CD8-positive, alpha-beta memory T cell (primary cell): ENCODE data around the gene RNGTT. TPM values are rescaled to one million over a fixed set of nuclear protein-coding genes. Genes with fewer than 3 reads are reported as not detected.

Source experiments
- CTCF ChIA-PET: fragments of 350-600 bp; sonication (Branson Sonifier 250); formaldehyde crosslinking; loops from one replicate; lab custom pipeline; 2021; ENCODE audit warnings: antibody characterized with exemption; lab: Charles Lee
- POLR2A ChIA-PET: fragments of 350-600 bp; sonication (Branson Sonifier 250); formaldehyde crosslinking; loops from one replicate; lab custom pipeline; 2021; ENCODE audit warnings: antibody characterized with exemption; lab: Charles Lee
- DNase-seq, 5 donors: peaks; one replicate each; pipeline versions ENCODE4 v3.0.0 to v3.0.0-alpha.2; 2020 to 2022; ENCODE audit warnings: mixed read lengths in 1 of 5
- H3K27ac ChIP-seq: one replicate; pipeline ENCODE4 v1.7.0; 2013; ENCODE audit warnings: low read depth, mild to moderate bottlenecking, low read length, moderate library complexity
- H3K27me3 ChIP-seq: 2 replicates; pipeline ENCODE4 v1.7.0; 2013; ENCODE audit warnings: low read length, mild to moderate bottlenecking; ENCODE audit not compliant: insufficient read depth, poor library complexity, severe bottlenecking
- H3K36me3 ChIP-seq: 2 replicates; pipeline ENCODE4 v1.7.0; 2013; ENCODE audit warnings: mild to moderate bottlenecking, low read length, moderate library complexity; ENCODE audit not compliant: insufficient read depth
- H3K4me1 ChIP-seq: 2 replicates; pipeline ENCODE4 v1.7.0; 2013; ENCODE audit warnings: mild to moderate bottlenecking, low read length, moderate library complexity; ENCODE audit not compliant: insufficient read depth
- H3K4me3 ChIP-seq: 2 replicates; pipeline ENCODE4 v1.7.0; 2013; ENCODE audit warnings: mild to moderate bottlenecking, low read length
- H3K9me3 ChIP-seq: 2 replicates; pipeline ENCODE4 v1.7.0; 2013; ENCODE audit warnings: mild to moderate bottlenecking, low read length
- H3K27ac Mint-ChIP-seq, 8 donors: one replicate each; pipeline ENCODE4 v1.8.0; 2020 to 2021; ENCODE audit warnings: mixed read lengths in 8 of 8, mild to moderate bottlenecking in 6 of 8, inconsistent platforms in 3 of 8, moderate library complexity in 3 of 8
- H3K27me3 Mint-ChIP-seq, 2 donors: one replicate each; pipeline ENCODE4 v1.8.0; 2020 to 2021; ENCODE audit warnings: mixed read lengths in 2 of 2, mild to moderate bottlenecking in 1 of 2, moderate library complexity in 1 of 2
- H3K36me3 Mint-ChIP-seq, 3 donors: one replicate each; pipeline ENCODE4 v1.8.0; 2020 to 2021; ENCODE audit warnings: mixed read lengths in 3 of 3, inconsistent platforms in 1 of 3, mild to moderate bottlenecking in 1 of 3
- H3K4me1 Mint-ChIP-seq, 3 donors: one replicate each; pipeline ENCODE4 v1.8.0; 2020 to 2021; ENCODE audit warnings: mixed read lengths in 3 of 3, inconsistent platforms in 1 of 3, mild to moderate bottlenecking in 1 of 3
- H3K4me3 Mint-ChIP-seq, 7 donors: one replicate each; pipeline ENCODE4 v1.8.0; 2020 to 2021; ENCODE audit warnings: mixed read lengths in 7 of 7, mild to moderate bottlenecking in 6 of 7, moderate library complexity in 4 of 7, inconsistent platforms in 2 of 7
- H3K9me3 Mint-ChIP-seq, 5 donors: one replicate each; pipeline ENCODE4 v1.8.0; 2020 to 2022; ENCODE audit warnings: mixed read lengths in 5 of 5, mild to moderate bottlenecking in 3 of 5, moderate library complexity in 2 of 5, inconsistent platforms in 1 of 5
- polyA plus RNA-seq: library from polyadenylated mRNA; unstranded; fragments of 300-500 nt; fragmentation: Illumina TruSeq; gene quantifications from one replicate; pipeline ENCODE4 v1.2.3, GENCODE V29; 2021
- total RNA-seq, 2 experiments: library from RNA; stranded (reverse); gene quantifications; one replicate each; pipeline ENCODE4 v1.2.3, GENCODE V29; 2021

RNGTT gene
- total and polyA plus RNA-seq, 3 experiments from 2014 or later = 16.0 to 22.3 (median 20.7) TPM

GRCh38 chr6:88574031-88574430, 389.4 kb downstream of the RNGTT start:
- Mint-ChIP-seq H3K4me3 (no peak overlapping the region), H3K27ac (no peak overlapping the region), H3K9me3 (peaks cover 0 to 14% (median 6%) of the 10 kb centered on the region in 5 donors), H3K4me1 (no peaks in the 10 kb centered on the region), H3K36me3 (peaks cover 0 to 6% (median under 1%) of the 10 kb centered on the region in 3 donors), H3K27me3 (peaks cover 0 to 4% of the 10 kb centered on the region in 2 donors)
- Histone ChIP-seq H3K27ac (no peak overlapping the region), H3K27me3 (no peaks in the 10 kb centered on the region), H3K36me3 (no peaks in the 10 kb centered on the region), H3K4me1 (no peaks in the 10 kb centered on the region), H3K9me3 (no peaks in the 10 kb centered on the region), H3K4me3 (no peak overlapping the region)
- POLR2A ChIA-PET = no interaction called here
- CTCF ChIA-PET = no interaction called here
- DNase-seq = no peak

DNA sequence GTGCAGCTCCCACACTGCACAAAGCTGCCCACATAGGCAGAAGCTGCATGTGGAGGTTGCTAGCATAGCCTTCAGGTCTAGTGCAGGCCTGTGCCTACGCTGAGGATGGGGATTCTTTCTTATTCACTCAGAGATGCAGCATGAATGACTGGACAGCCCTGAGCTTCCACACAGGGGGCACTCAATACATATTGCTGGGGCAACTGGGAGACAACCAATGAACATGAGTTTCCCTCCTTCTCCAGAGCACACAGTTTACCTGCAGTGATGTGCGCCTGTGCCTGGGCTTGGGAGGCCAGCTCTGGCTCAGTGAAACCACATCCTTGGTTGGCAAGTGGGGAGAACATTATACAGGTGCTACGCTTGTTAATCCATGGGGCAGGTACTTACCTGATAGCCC, 389.9 kb downstream of the RNGTT start:
- DNase-seq = no peak
- Histone ChIP-seq H3K36me3 (no peaks in the 10 kb centered on the region), H3K4me1 (no peaks in the 10 kb centered on the region), H3K9me3 (no peaks in the 10 kb centered on the region), H3K27me3 (no peaks in the 10 kb centered on the region), H3K4me3 (no peak overlapping the region), H3K27ac (no peak overlapping the region)
- ChIA-PET POLR2A (no interaction called here), CTCF (no interaction called here)
- Mint-ChIP-seq H3K9me3 (peaks cover 0 to 17% (median 9%) of the 10 kb centered on the region in 5 donors), H3K4me3 (no peak overlapping the region), H3K27ac (no peak overlapping the region), H3K4me1 (no peaks in the 10 kb centered on the region), H3K27me3 (peaks cover 0 to 4% of the 10 kb centered on the region in 2 donors), H3K36me3 (peaks cover 0 to 7% (median 1%) of the 10 kb centered on the region in 3 donors)

DNA sequence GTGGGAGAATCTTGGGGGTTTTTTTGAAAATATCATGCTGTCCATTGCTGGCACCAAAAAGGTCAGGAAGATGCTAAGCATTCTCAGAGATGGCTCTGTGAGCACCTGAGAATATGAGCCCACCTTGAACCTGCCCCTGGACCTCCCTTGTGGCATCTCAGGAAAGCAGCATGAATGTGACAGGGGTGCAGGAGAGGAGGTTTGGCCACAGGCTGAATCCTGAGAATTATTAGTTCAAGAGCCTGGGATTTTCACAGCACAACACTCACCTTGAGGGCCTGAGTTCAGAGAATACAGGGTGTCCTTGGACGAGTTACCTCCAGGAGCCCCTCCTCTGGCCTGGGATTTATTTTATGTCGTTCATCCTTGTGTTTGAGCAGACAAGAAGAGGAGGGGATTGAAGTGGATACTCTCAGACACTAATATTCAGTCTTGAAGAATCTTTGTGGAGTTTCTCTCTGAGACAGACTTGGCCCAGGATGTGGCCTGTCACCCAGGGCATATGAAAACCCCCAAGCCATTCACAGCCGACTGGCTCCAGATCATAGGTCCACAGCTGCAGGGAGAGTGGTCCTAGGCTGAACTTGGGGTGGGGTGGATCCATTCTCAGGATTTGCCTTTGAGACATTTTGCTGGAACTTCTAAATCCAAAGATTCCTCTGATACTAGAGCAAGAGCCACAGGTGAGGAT, 390.8 kb downstream of the RNGTT start:
- no peaks in the 10 kb centered on the region for H3K27me3 ChIP-seq
- ChIA-PET POLR2A (no interaction called here), CTCF (no interaction called here)
- Mint-ChIP-seq H3K36me3 (peaks cover 0 to 7% (median 1%) of the 10 kb centered on the region in 3 donors), H3K27ac (no peak overlapping the region), H3K4me3 (no peak overlapping the region), H3K9me3 (peaks cover 0 to 17% (median 9%) of the 10 kb centered on the region in 5 donors), H3K4me1 (no peaks in the 10 kb centered on the region), H3K27me3 (peaks cover 4 to 5% of the 10 kb centered on the region in 2 donors)
- DNase-seq = no peak
- no peaks in the 10 kb centered on the region for H3K36me3 ChIP-seq
- H3K27ac ChIP-seq = no peak overlapping the region
- H3K4me3 ChIP-seq = no peak overlapping the region
- H3K9me3 ChIP-seq = no peaks in the 10 kb centered on the region
- H3K4me1 ChIP-seq = no peaks in the 10 kb centered on the region

- POLR2A ChIA-PET = no interaction called here
- H3K27ac ChIP-seq = no peak overlapping the region
- no peak overlapping the region for H3K27ac Mint-ChIP-seq
- no peak for DNase-seq
- H3K36me3 Mint-ChIP-seq = peaks cover 0 to 7% (median 1%) of the 10 kb centered on the region in 3 donors
- H3K36me3 ChIP-seq = no peaks in the 10 kb centered on the region
- CTCF ChIA-PET = no interaction called here
- H3K27me3 Mint-ChIP-seq = peaks cover 6 to 10% of the 10 kb centered on the region in 2 donors
- H3K9me3 ChIP-seq = no peaks in the 10 kb centered on the region
- H3K9me3 Mint-ChIP-seq = peaks cover 0 to 17% (median 9%) of the 10 kb centered on the region in 5 donors
- no peaks in the 10 kb centered on the region for H3K4me1 ChIP-seq
- H3K4me3 ChIP-seq = no peak overlapping the region
- H3K4me1 Mint-ChIP-seq = no peaks in the 10 kb centered on the region
- no peaks in the 10 kb centered on the region for H3K27me3 ChIP-seq
- H3K4me3 Mint-ChIP-seq = no peak overlapping the region
Measured at GRCh38 chr6:88569959-88570358, 393.5 kb downstream of the RNGTT start.

GRCh38 chr6:88567696-88568095, 395.7 kb downstream of the RNGTT start:
- ChIA-PET POLR2A (no interaction called here), CTCF (no interaction called here)
- Histone ChIP-seq H3K9me3 (no peaks in the 10 kb centered on the region), H3K36me3 (no peaks in the 10 kb centered on the region), H3K27ac (no peak overlapping the region), H3K27me3 (no peaks in the 10 kb centered on the region), H3K4me3 (no peak overlapping the region), H3K4me1 (no peaks in the 10 kb centered on the region)
- peaks cover 0 to 7% (median 1%) of the 10 kb centered on the region in 3 donors for H3K36me3 Mint-ChIP-seq
- no peak overlapping the region for H3K27ac Mint-ChIP-seq
- peaks cover 0 to 17% (median 9%) of the 10 kb centered on the region in 5 donors for H3K9me3 Mint-ChIP-seq
- no peaks in the 10 kb centered on the region for H3K4me1 Mint-ChIP-seq
- H3K4me3 Mint-ChIP-seq = no peak overlapping the region
- DNase-seq = no peak
- H3K27me3 Mint-ChIP-seq = peaks cover 3 to 10% of the 10 kb centered on the region in 2 donors

- Mint-ChIP-seq H3K27ac (no peak overlapping the region), H3K4me3 (no peak overlapping the region), H3K9me3 (peaks cover 0 to 17% (median 9%) of the 10 kb centered on the region in 5 donors), H3K36me3 (peaks cover 0 to 7% (median 1%) of the 10 kb centered on the region in 3 donors), H3K27me3 (peaks cover 3 to 10% of the 10 kb centered on the region in 2 donors), H3K4me1 (no peaks in the 10 kb centered on the region)
- Histone ChIP-seq H3K9me3 (no peaks in the 10 kb centered on the region), H3K4me3 (no peak overlapping the region), H3K4me1 (no peaks in the 10 kb centered on the region), H3K27ac (no peak overlapping the region), H3K36me3 (no peaks in the 10 kb centered on the region), H3K27me3 (no peaks in the 10 kb centered on the region)
- ChIA-PET POLR2A (no interaction called here), CTCF (no interaction called here)
- DNase-seq = no peak
Measured at GRCh38 chr6:88566746-88567534, 396.5 kb downstream of the RNGTT start.

- CTCF ChIA-PET = no interaction called here
- Histone ChIP-seq H3K27ac (no peak overlapping the region), H3K4me1 (no peaks in the 10 kb centered on the region), H3K36me3 (no peaks in the 10 kb centered on the region), H3K4me3 (no peak overlapping the region), H3K27me3 (no peaks in the 10 kb centered on the region), H3K9me3 (no peaks in the 10 kb centered on the region)
- Mint-ChIP-seq H3K36me3 (peaks cover 0 to 7% (median 1%) of the 10 kb centered on the region in 3 donors), H3K27me3 (peaks cover 3 to 10% of the 10 kb centered on the region in 2 donors), H3K9me3 (peaks cover 0 to 13% (median 6%) of the 10 kb centered on the region in 5 donors), H3K4me1 (no peaks in the 10 kb centered on the region), H3K27ac (no peak overlapping the region), H3K4me3 (no peak overlapping the region)
- DNase-seq = no peak
- POLR2A ChIA-PET = no interaction called here
Measured at GRCh38 chr6:88565836-88566235, 397.6 kb downstream of the RNGTT start.

- Histone ChIP-seq H3K4me3 (no peak overlapping the region), H3K4me1 (no peaks in the 10 kb centered on the region), H3K27ac (no peak overlapping the region), H3K27me3 (no peaks in the 10 kb centered on the region), H3K9me3 (no peaks in the 10 kb centered on the region), H3K36me3 (no peaks in the 10 kb centered on the region)
- peaks cover 3 to 10% of the 10 kb centered on the region in 2 donors for H3K27me3 Mint-ChIP-seq
- no peak for DNase-seq
- H3K4me3 Mint-ChIP-seq = no peak overlapping the region
- peaks cover 0 to 10% (median 4%) of the 10 kb centered on the region in 5 donors for H3K9me3 Mint-ChIP-seq
- H3K36me3 Mint-ChIP-seq = peaks cover 0 to 7% (median 1%) of the 10 kb centered on the region in 3 donors
- no peak overlapping the region for H3K27ac Mint-ChIP-seq
- POLR2A ChIA-PET = no interaction called here
- H3K4me1 Mint-ChIP-seq = no peaks in the 10 kb centered on the region
- CTCF ChIA-PET = no interaction called here
Measured at GRCh38 chr6:88565409-88565811, 398.0 kb downstream of the RNGTT start.
